H9 (cell line): Measurements from ENCODE around the gene TAOK2. TPM values are rescaled to one million over a fixed set of nuclear protein-coding genes. Genes with fewer than 3 reads are reported as not detected.

Experiments
- DNase-seq: peaks from one replicate; pipeline ENCODE4 v3.0.0-alpha.2; 2017
- H2AFZ ChIP-seq: one replicate; pipeline ENCODE4 v1.6.1; 2013; ENCODE audit warnings: mild to moderate bottlenecking, low read length, control low read depth, moderate library complexity
- H2AK5ac ChIP-seq: 2 replicates; pipeline ENCODE4 v1.6.1; 2013; ENCODE audit warnings: low read length, control low read depth, mixed read lengths; ENCODE audit not compliant: insufficient read length
- H2BK120ac ChIP-seq: one replicate; pipeline ENCODE4 v1.6.1; 2013; ENCODE audit warnings: low read depth, mild to moderate bottlenecking, low read length, control low read depth, inconsistent platforms; ENCODE audit not compliant: poor library complexity, severe bottlenecking
- H2BK12ac ChIP-seq: 2 replicates; pipeline ENCODE4 v1.6.1; 2013; ENCODE audit warnings: low read length, control low read depth, mixed read lengths, low read depth; ENCODE audit not compliant: insufficient read length
- H2BK15ac ChIP-seq: 2 replicates; pipeline ENCODE4 v1.6.1; 2013; ENCODE audit warnings: low read depth, low read length, control low read depth
- H2BK20ac ChIP-seq: one replicate; pipeline ENCODE4 v1.6.1; 2013; ENCODE audit warnings: low read depth, mild to moderate bottlenecking, low read length, control low read depth, inconsistent platforms; ENCODE audit not compliant: poor library complexity, severe bottlenecking
- H2BK5ac ChIP-seq: 2 replicates; pipeline ENCODE4 v1.6.1; 2013; ENCODE audit warnings: low read length, control low read depth, mixed read lengths; ENCODE audit not compliant: insufficient read length
- H3K14ac ChIP-seq: 2 replicates; pipeline ENCODE4 v1.6.1; 2013; ENCODE audit warnings: low read length, control low read depth; ENCODE audit not compliant: insufficient read depth
- H3K18ac ChIP-seq: 2 replicates; pipeline ENCODE4 v1.6.1; 2013; ENCODE audit warnings: low read depth, mild to moderate bottlenecking, mixed read lengths, low read length, control low read depth; ENCODE audit not compliant: insufficient read length
- H3K23ac ChIP-seq: 2 replicates; pipeline ENCODE4 v1.6.1; 2013; ENCODE audit warnings: low read length, control low read depth, mixed read lengths, low read depth; ENCODE audit not compliant: insufficient read length
- H3K23me2 ChIP-seq: 2 replicates; pipeline ENCODE4 v1.6.1; 2013; ENCODE audit warnings: low read depth, mild to moderate bottlenecking, mixed read lengths, low read length, control low read depth; ENCODE audit not compliant: insufficient read length, poor library complexity, severe bottlenecking
- H3K27ac ChIP-seq: 2 replicates; pipeline ENCODE4 v1.5.1; 2013; ENCODE audit warnings: low read length, control low read depth, mixed read lengths, low read depth; ENCODE audit not compliant: insufficient read length
- H3K27me3 ChIP-seq: 2 replicates; pipeline ENCODE4 v1.6.1; 2013; ENCODE audit warnings: low read length, control low read depth, inconsistent platforms; ENCODE audit not compliant: insufficient read depth
- H3K4ac ChIP-seq: 2 replicates; pipeline ENCODE4 v1.6.1; 2013; ENCODE audit warnings: low read depth, mild to moderate bottlenecking, control low read depth, inconsistent platforms, low read length, moderate library complexity
- H3K4me1 ChIP-seq: 2 replicates; pipeline ENCODE4 v1.6.1; 2013; ENCODE audit warnings: low read length, control low read depth, inconsistent platforms; ENCODE audit not compliant: insufficient read depth
- H3K4me2 ChIP-seq: 2 replicates; pipeline ENCODE4 v1.6.1; 2013; ENCODE audit warnings: low read length, control low read depth, mixed read lengths; ENCODE audit not compliant: insufficient read length, insufficient read depth
- H3K56ac ChIP-seq: 2 replicates; pipeline ENCODE4 v1.6.1; 2013; ENCODE audit warnings: low read depth, mild to moderate bottlenecking, mixed read lengths, low read length, control low read depth; ENCODE audit not compliant: insufficient read length
- H3K79me1 ChIP-seq: 2 replicates; pipeline ENCODE4 v1.6.1; 2013; ENCODE audit warnings: low read depth, mild to moderate bottlenecking, moderate library complexity, low read length, control low read depth, inconsistent platforms; ENCODE audit not compliant: insufficient read depth, poor library complexity, severe bottlenecking
- H3K79me2 ChIP-seq: 2 replicates; pipeline ENCODE4 v1.6.1; 2013; ENCODE audit warnings: low read length, control low read depth, inconsistent platforms; ENCODE audit not compliant: insufficient read depth
- H3K9ac ChIP-seq: 2 replicates; pipeline ENCODE4 v1.6.1; 2013; ENCODE audit warnings: low read length, control low read depth, mixed read lengths; ENCODE audit not compliant: insufficient read length; ENCODE audit errors: extremely low read depth
- H3K9me3 ChIP-seq: one replicate; pipeline ENCODE4 v1.6.1; 2013; ENCODE audit warnings: low read depth, low read length, inconsistent platforms; ENCODE audit not compliant: control insufficient read depth
- H3T11ph ChIP-seq: one replicate; pipeline ENCODE4 v1.6.1; 2013; ENCODE audit warnings: mild to moderate bottlenecking, low read length, control low read depth, inconsistent platforms
- H4K20me1 ChIP-seq: one replicate; pipeline ENCODE4 v1.6.1; 2013; ENCODE audit not compliant: control insufficient read depth, insufficient read length, insufficient read depth
- H4K5ac ChIP-seq: 2 replicates; pipeline ENCODE4 v1.6.1; 2013; ENCODE audit warnings: low read depth, mild to moderate bottlenecking, mixed read lengths, low read length, control low read depth; ENCODE audit not compliant: insufficient read length
- H4K8ac ChIP-seq: replicated peaks from 2 replicates; pipeline ENCODE4 v1.6.1; 2013; ENCODE audit warnings: low read length, control low read depth, mixed read lengths, low read depth; ENCODE audit not compliant: insufficient read length
- H4K91ac ChIP-seq: 2 replicates; pipeline ENCODE4 v1.6.1; 2013; ENCODE audit warnings: low read depth, mild to moderate bottlenecking, moderate library complexity, mixed read lengths, low read length, control low read depth; ENCODE audit not compliant: insufficient read length
- H3K27ac Mint-ChIP-seq, 3 experiments: 2 replicates in 2 of 3; 3 replicates in 1 of 3; pipeline ENCODE4 v1.8.0; 2020 to 2021; ENCODE audit warnings: mixed read lengths in 3 of 3, mild to moderate bottlenecking in 1 of 3, moderate library complexity in 1 of 3
- H3K27me3 Mint-ChIP-seq: 2 replicates; pipeline ENCODE4 v1.8.0; 2021; ENCODE audit warnings: low read depth, mild to moderate bottlenecking, moderate library complexity, mixed read lengths
- H3K36me3 Mint-ChIP-seq, 3 experiments: 2 replicates in 2 of 3; 3 replicates in 1 of 3; pipeline ENCODE4 v1.8.0; 2020 to 2021; ENCODE audit warnings: low read depth in 3 of 3, mixed read lengths in 3 of 3; ENCODE audit not compliant: insufficient read depth in 1 of 3
- H3K4me1 Mint-ChIP-seq, 2 experiments: 2 replicates each; pipeline ENCODE4 v1.8.0; 2020; ENCODE audit warnings: mixed read lengths in 2 of 2
- H3K4me3 Mint-ChIP-seq, 2 experiments: 2 replicates in 1 of 2; 3 replicates in 1 of 2; pipeline ENCODE4 v1.8.0; 2020 to 2021; ENCODE audit warnings: mild to moderate bottlenecking in 2 of 2, mixed read lengths in 2 of 2, moderate library complexity in 1 of 2
- H3K9me3 Mint-ChIP-seq, 2 experiments: 2 replicates in 1 of 2; 3 replicates in 1 of 2; pipeline ENCODE4 v1.8.0; 2020; ENCODE audit warnings: mild to moderate bottlenecking in 2 of 2, mixed read lengths in 2 of 2, moderate library complexity in 1 of 2
- CTCF ChIP-seq: fragments of 200-600 bp; sonication (generic); conservative IDR thresholded peaks from 3 replicates; pipeline ENCODE4 v1.8.0; 2021; ENCODE audit warnings: antibody characterized with exemption, mild to moderate bottlenecking
- WGBS: extraction: QIAGEN DNeasy Blood & Tissue Kit; methylation state at CpG from one replicate; pipeline ENCODE4 v1.1.7; 2013; ENCODE audit warnings: missing lambda C conversion rate, low lambda C conversion rate, mixed read lengths; ENCODE audit not compliant: insufficient read length; ENCODE audit errors: extremely low coverage; 5-methylcytosine and 5-hydroxymethylcytosine counted together
- total RNA-seq: library from RNA; stranded (reverse); gene quantifications from 2 replicates; pipeline ENCODE4 v1.2.1, GENCODE V29; 2021

TAOK2 gene
- total RNA-seq, 1 experiment from 2014 or later, result 43.9 TPM

GRCh38 chr16:29950806-29951461 lies 22.7 kb upstream of the TAOK2 start:
- H3T11ph ChIP-seq, result no peak overlapping the region
- H2BK12ac ChIP-seq, result no peak overlapping the region
- no peak overlapping the region for H3K56ac ChIP-seq
- Mint-ChIP-seq H3K4me1 (peaks cover 8 to 10% of the 10 kb centered on the region in 2 experiments; a peak in 3 of 4 replicates), H3K36me3 (no peaks in the 10 kb centered on the region), H3K9me3 (no peaks in the 10 kb centered on the region), H3K4me3 (no peak overlapping the region), H3K27me3 (no peaks in the 10 kb centered on the region), H3K27ac (no peak overlapping the region)
- H2AFZ ChIP-seq, result no peak overlapping the region
- no peaks in the 10 kb centered on the region for H3K9me3 ChIP-seq
- H4K8ac ChIP-seq, result no peak overlapping the region
- WGBS, result no CpG with 5 or more reads among the region's 4 CpGs
- no peaks in the 10 kb centered on the region for H3K79me2 ChIP-seq
- no peaks in the 10 kb centered on the region for H4K20me1 ChIP-seq
- no peak for DNase-seq
- H3K4me1 ChIP-seq, result peaks cover 4% of the 10 kb centered on the region; the same call in 1 of the 2 replicates
- no peaks in the 10 kb centered on the region for H3K27me3 ChIP-seq
- no peak overlapping the region for H4K91ac ChIP-seq
- H3K27ac ChIP-seq, result no peak overlapping the region
- no peak overlapping the region for H2BK5ac ChIP-seq
- no peak overlapping the region for H2BK120ac ChIP-seq
- no peak overlapping the region for H3K18ac ChIP-seq
- no peak overlapping the region for H2BK20ac ChIP-seq
- H3K23me2 ChIP-seq, result no peaks in the 10 kb centered on the region
- no peak overlapping the region for H2AK5ac ChIP-seq
- no peak overlapping the region for H3K23ac ChIP-seq
- no peak overlapping the region for H2BK15ac ChIP-seq
- no peak overlapping the region for H3K9ac ChIP-seq
- H3K4me2 ChIP-seq, result no peak overlapping the region
- H3K4ac ChIP-seq, result no peak overlapping the region
- no peak for TF ChIP-seq CTCF
- H3K79me1 ChIP-seq, result no peaks in the 10 kb centered on the region
- H4K5ac ChIP-seq, result no peak overlapping the region
- H3K14ac ChIP-seq, result no peak overlapping the region
